Measurements from ENCODE around the gene RABEPK. TPM values are rescaled to one million over a fixed set of nuclear protein-coding genes. Genes with fewer than 3 reads are reported as not detected.

The RABEPK gene, protein sequence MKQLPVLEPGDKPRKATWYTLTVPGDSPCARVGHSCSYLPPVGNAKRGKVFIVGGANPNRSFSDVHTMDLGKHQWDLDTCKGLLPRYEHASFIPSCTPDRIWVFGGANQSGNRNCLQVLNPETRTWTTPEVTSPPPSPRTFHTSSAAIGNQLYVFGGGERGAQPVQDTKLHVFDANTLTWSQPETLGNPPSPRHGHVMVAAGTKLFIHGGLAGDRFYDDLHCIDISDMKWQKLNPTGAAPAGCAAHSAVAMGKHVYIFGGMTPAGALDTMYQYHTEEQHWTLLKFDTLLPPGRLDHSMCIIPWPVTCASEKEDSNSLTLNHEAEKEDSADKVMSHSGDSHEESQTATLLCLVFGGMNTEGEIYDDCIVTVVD
- total RNA-seq = 28.0 and 33.7 TPM in 2 replicates

DNA sequence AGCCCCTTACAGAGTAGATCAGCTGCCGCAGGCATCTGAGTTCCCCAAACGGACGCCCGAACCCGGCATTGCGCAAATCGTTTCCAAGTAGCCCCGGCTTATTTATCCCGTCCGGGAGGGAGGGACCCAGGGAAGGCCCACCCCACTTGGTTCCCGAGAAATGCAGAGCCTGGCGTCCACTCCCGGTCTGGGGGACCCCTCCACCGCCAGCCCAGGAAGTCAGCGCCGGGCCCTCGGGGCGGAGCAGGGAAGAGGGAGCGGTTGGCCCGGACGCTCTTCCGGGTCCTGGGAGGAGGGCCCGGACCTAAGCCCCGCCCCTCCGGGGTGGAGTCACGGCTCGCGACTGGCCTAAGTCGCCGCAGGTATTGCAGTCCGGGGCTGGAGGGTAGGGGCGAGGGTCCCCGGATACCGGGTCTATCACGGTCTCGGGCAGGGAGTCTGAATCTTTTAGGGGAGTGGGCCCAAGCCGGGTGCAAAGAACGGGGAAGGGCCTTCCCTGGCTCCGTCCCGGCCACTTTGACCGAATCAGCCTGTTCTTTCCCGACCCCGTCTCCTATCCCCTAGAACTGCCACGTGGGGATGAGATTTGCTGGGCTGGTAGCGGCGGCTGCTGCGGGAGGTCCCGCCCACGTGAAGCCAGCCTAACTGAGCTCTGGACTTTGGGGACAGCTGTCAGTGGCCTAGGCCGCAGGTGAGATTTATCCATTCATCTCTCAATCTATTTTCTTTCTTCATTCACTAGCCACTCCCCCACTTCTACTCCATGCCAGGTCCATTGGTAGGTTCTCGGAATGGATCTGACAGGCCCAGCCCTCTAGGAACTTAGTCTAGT is at the start of gene RABEPK:
RABEPK (plus strand) TSS at position 327 of the 832 bp plus-strand sequence. CDS start 2,472 bp downstream, outside the sequence.

GRCh38 chr9:125189361-125190289 is 10.7 kb upstream of the RABEPK start, which contains the start of gene PPP6C:
Gene PPP6C (minus strand): TSS chr9:125189803. CDS start chr9:125189718, 85 bp downstream.

DNA sequence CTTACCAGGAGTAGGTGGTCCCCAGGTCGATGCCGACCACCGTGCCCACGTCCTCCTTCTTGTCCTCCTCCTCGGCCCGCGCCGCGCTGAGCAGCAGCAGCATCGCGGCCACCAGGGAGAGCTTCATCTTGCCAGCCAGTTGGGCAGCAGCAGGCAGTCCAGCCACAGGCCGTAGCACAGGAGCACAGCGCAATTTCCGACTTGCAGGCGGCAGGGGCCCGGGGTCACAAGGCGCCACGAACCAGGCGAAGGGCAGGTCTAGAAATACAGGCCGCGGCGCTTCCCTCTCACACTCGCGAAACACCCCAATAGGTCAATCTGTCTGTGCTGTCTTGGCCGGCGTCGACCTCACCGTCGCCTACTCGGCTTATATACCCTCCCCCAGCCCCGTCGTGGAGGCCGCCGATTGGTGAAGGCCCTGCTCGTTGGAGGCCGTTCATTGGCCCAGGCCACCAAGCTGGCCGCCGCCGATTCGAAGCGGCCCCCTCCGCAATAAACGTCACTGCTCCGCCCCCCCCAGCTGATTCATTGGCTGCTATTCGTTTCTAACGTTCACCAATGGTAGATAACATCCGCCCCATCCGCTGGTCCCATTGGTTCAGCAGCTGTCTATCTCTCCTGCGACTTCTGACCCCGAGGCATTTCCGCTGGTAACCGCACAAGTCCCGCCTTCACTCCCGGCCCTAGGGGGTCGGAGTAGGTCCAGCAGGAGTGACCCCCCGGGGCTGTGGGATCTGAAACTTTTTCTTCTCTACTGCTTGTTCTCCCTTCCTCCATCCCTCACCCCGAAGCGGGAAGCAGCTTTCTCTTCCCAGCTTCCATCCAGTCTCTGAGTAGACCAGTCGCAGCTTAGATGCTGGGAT is 40.9 kb downstream of the RABEPK start, which contains the start of gene HSPA5:
HSPA5 (minus strand) TSS at position 344 of the 863 bp plus-strand sequence; CDS start at position 127, 217 bp downstream.

DNA sequence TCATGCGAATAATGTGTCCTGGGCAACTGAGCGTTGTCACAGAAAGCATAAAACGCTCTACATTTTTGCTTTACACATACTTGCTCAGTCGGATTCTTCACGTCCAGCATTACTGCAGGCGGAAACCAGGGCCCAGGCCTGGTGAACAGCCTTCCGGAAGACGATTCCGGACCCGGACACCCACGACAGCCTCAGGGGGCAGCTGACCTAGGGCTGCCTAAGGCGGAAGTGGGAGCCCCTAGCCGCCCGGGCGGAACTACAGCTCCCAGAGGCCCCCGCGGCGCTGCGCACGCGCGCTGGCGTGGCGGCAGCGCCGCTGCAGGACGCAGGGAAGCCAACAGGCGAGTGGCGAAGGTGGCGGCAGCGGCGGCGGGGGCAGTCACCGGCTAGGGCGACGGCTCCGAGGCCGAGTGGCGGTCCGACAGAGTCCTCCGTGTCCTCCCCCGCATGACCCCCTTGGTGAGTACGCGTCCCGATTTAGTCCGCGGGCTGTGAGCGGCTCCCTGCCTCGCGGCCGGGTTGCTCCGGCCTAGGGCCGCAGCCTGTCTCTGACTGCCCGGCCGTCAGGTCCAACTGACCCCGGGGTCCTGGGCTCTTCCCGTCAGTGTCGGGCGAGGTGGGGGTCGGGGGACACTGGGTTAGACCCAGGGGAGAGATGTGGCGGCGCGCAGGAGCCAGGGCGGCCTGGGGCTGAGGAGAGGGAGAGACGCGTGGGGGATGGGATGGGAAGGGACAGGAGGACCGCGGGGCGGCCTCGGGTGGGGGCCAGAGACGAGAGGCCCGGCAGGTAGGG is 61.4 kb downstream of the RABEPK start, which contains the start of gene GAPVD1:
GAPVD1 (plus strand) TSS at position 326 of the 793 bp plus-strand sequence. CDS start 37,096 bp downstream, outside the sequence.

Other genes starting within 250 kb of the RABEPK start
- gene SCAI, start 57.0 kb upstream of the RABEPK start, total RNA-seq = 2.2 and 4.7 TPM in 2 replicates
- 17.4 and 25.4 TPM in 2 replicates for gene PPP6C, start 10.7 kb upstream of the RABEPK start, total RNA-seq
- 167 and 276 TPM in 2 replicates for gene HSPA5, start 40.8 kb downstream of the RABEPK start, total RNA-seq
- gene GAPVD1, start 61.3 kb downstream of the RABEPK start, total RNA-seq = 16.8 and 26.5 TPM in 2 replicates